HepG2 (cell line): ENCODE measurements around the gene DPT. TPM values are rescaled to one million over a fixed set of nuclear protein-coding genes. Genes with fewer than 3 reads are reported as not detected.

ENCODE experiments used
- ATAC-seq: fragments of 200-7000 bp; cut with Tn5 transposase; 3 replicates; pipeline ENCODE4 v1.9.1; 2020; ENCODE audit warnings: mild to moderate bottlenecking, moderate library complexity
- BruUV-seq: library from RNA; stranded (reverse); fragments of 400-500 nt; replicated peaks from 2 replicates; lab custom pipeline; 2021; lab: Mats Ljungman, UMichigan
- CTCF ChIA-PET: fragments of 300-600 bp; formaldehyde crosslinking; extraction: SDS; loops from one replicate; lab custom pipeline; 2021; ENCODE audit warnings: low total read pairs, inconsistent platforms, low intra/inter-chr PET ratio; lab: Yijun Ruan, JAX
- POLR2A ChIA-PET: fragments of 350-600 bp; sonication (Branson Sonifier 250); formaldehyde crosslinking; loops from one replicate; lab custom pipeline; 2020; ENCODE audit warnings: antibody characterized with exemption, inconsistent platforms; lab: Yijun Ruan, JAX
- DNase-seq: peaks from one replicate; pipeline ENCODE4 v3.0.0-alpha.2; 2015; ENCODE audit warnings: low spot score
- FAIRE-seq: peaks from 3 replicates; lab custom pipeline; 2011; peaks lifted over from hg19 to GRCh38; lab: Jason Lieb, UNC
- H2AFZ ChIP-seq: one replicate; pipeline ENCODE4 v1.6.1; 2011; ENCODE audit warnings: low read length, inconsistent platforms
- H3K27ac ChIP-seq: fragments of 300-600 bp; 3 replicates; pipeline ENCODE4 v1.8.0; 2011; ENCODE audit warnings: mixed run types, mild to moderate bottlenecking, mixed read lengths, low read length, inconsistent platforms; ENCODE audit not compliant: insufficient read depth; ENCODE audit errors: extremely low read length
- H3K27me3 ChIP-seq, 2 experiments: fragments of 200-600 bp in 1 of 2; 2 replicates in 1 of 2; 3 replicates in 1 of 2; pipeline versions ENCODE4 v1.6.0 to v1.8.0; 2011; ENCODE audit warnings: low read length in 2 of 2, mild to moderate bottlenecking in 2 of 2, moderate library complexity in 2 of 2, inconsistent platforms in 1 of 2; ENCODE audit not compliant: insufficient read depth in 2 of 2, control insufficient read depth in 1 of 2
- H3K36me3 ChIP-seq, 2 experiments: fragments of 200-600 bp in 1 of 2; replicated peaks in 1 of 2; 2 replicates in 1 of 2; 3 replicates in 1 of 2; pipeline versions ENCODE4 v1.5.1 to v1.8.0; 2011; ENCODE audit warnings: low read length in 2 of 2, inconsistent platforms in 1 of 2; ENCODE audit not compliant: insufficient read depth in 2 of 2, control insufficient read depth in 1 of 2
- H3K4me1 ChIP-seq: 2 replicates; pipeline ENCODE4 v1.5.1; 2012; ENCODE audit warnings: low read length, inconsistent platforms; ENCODE audit not compliant: insufficient read depth
- H3K4me2 ChIP-seq: 2 replicates; pipeline ENCODE4 v1.6.0; 2011; ENCODE audit warnings: low read depth, low read length, inconsistent platforms
- H3K4me3 ChIP-seq, 3 experiments: fragments of 200-600 bp in 1 of 3; sonication (generic), shearing (Covaris generic) in 1 of 3; replicated peaks in 1 of 3; 2 replicates each; pipeline ENCODE4 v1.5.1; 2011 to 2016; ENCODE audit warnings: low read length in 3 of 3, inconsistent platforms in 2 of 3, low read depth in 2 of 3, mild to moderate bottlenecking in 2 of 3, control low read depth in 1 of 3, mixed read lengths in 1 of 3; ENCODE audit not compliant: insufficient read depth in 1 of 3
- H3K79me2 ChIP-seq: one replicate; pipeline ENCODE4 v1.6.1; 2011; ENCODE audit warnings: low read length, inconsistent platforms; ENCODE audit not compliant: insufficient read depth
- H3K9ac ChIP-seq: 2 replicates; pipeline ENCODE4 v1.6.0; 2011; ENCODE audit warnings: mild to moderate bottlenecking, low read depth, low read length, inconsistent platforms; ENCODE audit not compliant: insufficient read depth
- H3K9me3 ChIP-seq: 2 replicates; pipeline ENCODE4 v1.5.1; 2012; ENCODE audit warnings: mild to moderate bottlenecking, low read length
- H4K20me1 ChIP-seq: 2 replicates; pipeline ENCODE4 v1.6.0; 2011; ENCODE audit warnings: inconsistent platforms, mild to moderate bottlenecking, low read length, moderate library complexity; ENCODE audit not compliant: insufficient read depth
- BHLHE40 ChIP-seq: IDR thresholded peaks from 2 replicates; pipeline ENCODE4 v1.6.1; 2011; ENCODE audit warnings: low read length, improper control_type of control experiment
- JUNB ChIP-seq: sonication (generic); formaldehyde crosslinking; IDR thresholded peaks from 2 replicates; pipeline ENCODE4 v1.8.0; 2022; ENCODE audit warnings: missing genetic modification reagents, mild to moderate bottlenecking, borderline replicate concordance
- MLLT10 ChIP-seq: sonication (generic); formaldehyde crosslinking; IDR thresholded peaks from 2 replicates; pipeline ENCODE4 v1.4.0; 2020; ENCODE audit warnings: missing genetic modification reagents
- SIN3B ChIP-seq: fragments of 150-350 bp; IDR thresholded peaks from 2 replicates; pipeline ENCODE4 v1.6.1; 2014; ENCODE audit warnings: low read length
- ZBTB1 ChIP-seq: sonication (generic); formaldehyde crosslinking; IDR thresholded peaks from 2 replicates; pipeline ENCODE4 v1.4.0; 2020; ENCODE audit warnings: missing genetic modification reagents, borderline replicate concordance
- ZNF17 ChIP-seq: sonication (generic); formaldehyde crosslinking; IDR thresholded peaks from 2 replicates; pipeline ENCODE4 v1.5.0; 2020; ENCODE audit warnings: mild to moderate bottlenecking, missing genetic modification reagents
- ZNF24 ChIP-seq: fragments of 450-650 bp; IDR thresholded peaks from 2 replicates; pipeline ENCODE4 v1.6.1; 2017; ENCODE audit warnings: antibody characterized with exemption, mild to moderate bottlenecking
- ZNF672 ChIP-seq: sonication (generic); formaldehyde crosslinking; IDR thresholded peaks from 2 replicates; pipeline ENCODE4 v1.8.1; 2022; ENCODE audit warnings: missing genetic modification reagents
- ZSCAN22 ChIP-seq: sonication (generic); formaldehyde crosslinking; IDR thresholded peaks from 2 replicates; pipeline ENCODE4 v1.4.0; 2020; ENCODE audit warnings: mild to moderate bottlenecking, missing genetic modification reagents
- WGBS: methylation state at CpG from one replicate; pipeline ENCODE4 v1.1.6; 2017; ENCODE audit warnings: low lambda C conversion rate; 5-methylcytosine and 5-hydroxymethylcytosine counted together
- in situ Hi-C: cut with HindIII; loops from 2 replicates; pipeline ENCODE4 v1.10.0; 2017; ENCODE audit warnings: low pct_unique_long_range_greater_than_20kb; ENCODE audit not compliant: extremely low pct_ligation_motif_present
- intact Hi-C: fragments of 100-400 bp; cut with micrococcal nuclease; formaldehyde crosslinking; loops from one replicate; pipeline ENCODE4 v1.10.0; 2022; ENCODE audit not compliant: unreplicated experiment
- polyA plus RNA-seq, 8 experiments: library from polyadenylated mRNA; depleted of rRNA in 3 of 8; stranded (reverse) in 7 of 8; unstranded in 1 of 8; fragments of >200 nt; fragmentation: Illumina TruSeq in 4 of 8; extraction: Trizol in 4 of 8; gene quantifications; 2 replicates each; pipeline versions ENCODE4 v1.2.1 to v1.2.3, GENCODE V29; 2011 to 2016; ENCODE audit warnings: low read depth in 4 of 8, missing spikeins in 1 of 8, mixed read lengths in 1 of 8; ENCODE audit not compliant: insufficient read depth in 1 of 8
- total RNA-seq, 5 experiments: library from RNA; depleted of rRNA; stranded (reverse); fragments of >200 nt; fragmentation: Illumina TruSeq; extraction: Trizol; gene quantifications; 2 replicates each; pipeline ENCODE4 v1.2.3, GENCODE V29; 2016; ENCODE audit warnings: low read depth in 1 of 5
- TF ChIP-seq, protein P1 (sequence below): sonication (generic); formaldehyde crosslinking; conservative IDR thresholded peaks from 2 replicates; pipeline ENCODE4 v1.4.0; 2020; ENCODE audit warnings: missing genetic modification reagents
- TF ChIP-seq, protein P2 (sequence below): sonication (generic); formaldehyde crosslinking; IDR thresholded peaks from 2 replicates; pipeline ENCODE4 v1.4.0; 2020; ENCODE audit warnings: mild to moderate bottlenecking, low read depth, missing genetic modification reagents

Gene DPT
- total and polyA plus RNA-seq, 2 of the 13 experiments (the other 11 are each of a cell fraction or from before 2014, with no cell fraction given): 0.04 TPM; not detected in 1

DNA sequence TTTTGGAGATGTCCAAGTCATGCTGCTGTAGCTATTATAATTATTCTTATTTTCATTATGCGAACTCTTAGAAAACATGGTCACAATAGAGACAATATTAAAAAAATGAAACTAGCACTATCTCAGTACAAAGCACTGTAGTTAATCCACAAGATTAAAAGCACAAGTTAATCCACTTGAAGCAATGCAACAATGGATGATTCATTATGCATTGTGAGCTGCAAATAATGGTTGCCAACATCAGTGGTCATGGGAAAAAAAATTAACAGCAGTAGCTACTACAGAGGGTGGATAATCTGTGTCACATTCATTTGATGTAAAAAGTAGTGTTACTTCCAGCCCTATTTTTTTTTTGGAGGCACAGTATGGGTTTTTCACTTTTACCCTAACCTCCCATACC is 56.7 kb downstream of the DPT start:
- Histone ChIP-seq H3K4me1 (no peaks in the 10 kb centered on the region), H3K36me3 (no peaks in the 10 kb centered on the region), H3K4me2 (no peak overlapping the region), H3K4me3 (no peak overlapping the region), H3K27me3 (peaks cover 0 to 4% of the 10 kb centered on the region in 2 experiments; a peak in 1 of 5 replicates), H4K20me1 (no peaks in the 10 kb centered on the region), H3K27ac (no peak overlapping the region), H3K9me3 (no peaks in the 10 kb centered on the region), H2AFZ (no peak overlapping the region), H3K79me2 (no peaks in the 10 kb centered on the region), H3K9ac (no peak overlapping the region)
- FAIRE-seq (no peak), DNase-seq (no peak), ATAC-seq (no peak)
- in situ Hi-C loops (no loop called here), intact Hi-C loops (no loop called here)
- ChIA-PET CTCF (no interaction called here), POLR2A (no interaction called here)
- no peak for TF ChIP-seq SIN3B
- TF ChIP-seq BHLHE40: no peak
- TF ChIP-seq ZNF17 (CRISPR knock-in tag): no peak
- TF ChIP-seq, protein P1, sequence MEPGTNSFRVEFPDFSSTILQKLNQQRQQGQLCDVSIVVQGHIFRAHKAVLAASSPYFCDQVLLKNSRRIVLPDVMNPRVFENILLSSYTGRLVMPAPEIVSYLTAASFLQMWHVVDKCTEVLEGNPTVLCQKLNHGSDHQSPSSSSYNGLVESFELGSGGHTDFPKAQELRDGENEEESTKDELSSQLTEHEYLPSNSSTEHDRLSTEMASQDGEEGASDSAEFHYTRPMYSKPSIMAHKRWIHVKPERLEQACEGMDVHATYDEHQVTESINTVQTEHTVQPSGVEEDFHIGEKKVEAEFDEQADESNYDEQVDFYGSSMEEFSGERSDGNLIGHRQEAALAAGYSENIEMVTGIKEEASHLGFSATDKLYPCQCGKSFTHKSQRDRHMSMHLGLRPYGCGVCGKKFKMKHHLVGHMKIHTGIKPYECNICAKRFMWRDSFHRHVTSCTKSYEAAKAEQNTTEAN (CRISPR knock-in tag): no peak
- TF ChIP-seq ZSCAN22: no peak
- no peak for TF ChIP-seq JUNB (CRISPR knock-in tag)
- TF ChIP-seq ZNF672 (CRISPR knock-in tag): no peak
- TF ChIP-seq ZNF24: no peak
- TF ChIP-seq, protein P2, sequence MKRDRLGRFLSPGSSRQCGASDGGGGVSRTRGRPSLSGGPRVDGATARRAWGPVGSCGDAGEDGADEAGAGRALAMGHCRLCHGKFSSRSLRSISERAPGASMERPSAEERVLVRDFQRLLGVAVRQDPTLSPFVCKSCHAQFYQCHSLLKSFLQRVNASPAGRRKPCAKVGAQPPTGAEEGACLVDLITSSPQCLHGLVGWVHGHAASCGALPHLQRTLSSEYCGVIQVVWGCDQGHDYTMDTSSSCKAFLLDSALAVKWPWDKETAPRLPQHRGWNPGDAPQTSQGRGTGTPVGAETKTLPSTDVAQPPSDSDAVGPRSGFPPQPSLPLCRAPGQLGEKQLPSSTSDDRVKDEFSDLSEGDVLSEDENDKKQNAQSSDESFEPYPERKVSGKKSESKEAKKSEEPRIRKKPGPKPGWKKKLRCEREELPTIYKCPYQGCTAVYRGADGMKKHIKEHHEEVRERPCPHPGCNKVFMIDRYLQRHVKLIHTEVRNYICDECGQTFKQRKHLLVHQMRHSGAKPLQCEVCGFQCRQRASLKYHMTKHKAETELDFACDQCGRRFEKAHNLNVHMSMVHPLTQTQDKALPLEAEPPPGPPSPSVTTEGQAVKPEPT: no peak
- no peak for TF ChIP-seq MLLT10 (CRISPR knock-in tag)
- TF ChIP-seq ZBTB1 (CRISPR knock-in tag): no peak
- no TSS peak for BruUV-seq
- 51% methylated on average over 1 of the region's 1 CpG for WGBS
